HG03060 (cell line): ENCODE results near the gene NUP214.
"Not testable (repeated sequence)": the region's sequence is repeated elsewhere in the genome, so short reads cannot be mapped to it uniquely, and the experiment has no call there.

Source experiments
- ATAC-seq: cut with Tn5 transposase; IDR thresholded peaks from one replicate; pipeline ENCODE4 v1.9.1; 2021; ENCODE audit warnings: low read depth, moderate number of reproducible peaks; ENCODE audit not compliant: unreplicated experiment

NUP214 gene

DNA sequence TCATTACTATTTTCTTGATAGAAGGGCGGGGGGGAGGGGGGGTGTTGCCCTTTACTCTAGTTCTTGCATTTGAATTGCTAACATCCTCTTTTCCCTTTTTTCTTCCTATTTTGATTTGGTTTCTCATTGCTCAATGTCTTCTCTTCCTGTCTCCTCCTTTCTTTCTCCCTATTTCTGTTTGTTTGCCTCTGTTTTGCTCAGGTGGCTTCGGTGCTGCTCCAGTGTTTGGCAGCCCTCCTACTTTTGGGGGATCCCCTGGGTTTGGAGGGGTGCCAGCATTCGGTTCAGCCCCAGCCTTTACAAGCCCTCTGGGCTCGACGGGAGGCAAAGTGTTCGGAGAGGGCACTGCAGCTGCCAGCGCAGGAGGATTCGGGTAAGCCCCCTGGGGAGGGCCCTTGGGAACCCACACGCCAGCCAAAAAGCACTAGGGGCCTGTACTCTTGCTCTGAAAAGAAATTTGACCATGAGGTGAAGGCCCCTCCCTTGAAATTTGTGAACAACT is 102.6 kb downstream of the NUP214 start:
- ATAC-seq, result no peak

DNA sequence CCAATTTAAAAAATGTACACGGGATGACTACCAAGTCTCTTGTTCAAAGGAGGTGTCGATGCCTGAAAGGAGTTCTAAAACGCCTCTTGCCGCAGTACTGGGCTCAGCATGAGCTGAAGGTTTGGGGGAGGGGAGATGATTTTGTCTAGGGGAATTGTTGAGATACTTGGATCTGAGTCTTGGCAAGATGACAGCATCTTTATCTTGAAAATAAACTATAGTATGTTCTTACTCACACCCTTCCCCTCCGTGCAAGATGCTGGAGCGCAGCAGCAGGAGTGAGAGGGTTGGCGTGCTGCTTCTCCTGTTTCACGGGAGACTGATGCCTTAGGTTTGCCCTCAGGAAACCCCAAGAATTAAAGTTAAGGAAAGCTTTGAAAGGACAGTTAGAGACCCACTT is 103.6 kb downstream of the NUP214 start:
- ATAC-seq, result no peak

DNA sequence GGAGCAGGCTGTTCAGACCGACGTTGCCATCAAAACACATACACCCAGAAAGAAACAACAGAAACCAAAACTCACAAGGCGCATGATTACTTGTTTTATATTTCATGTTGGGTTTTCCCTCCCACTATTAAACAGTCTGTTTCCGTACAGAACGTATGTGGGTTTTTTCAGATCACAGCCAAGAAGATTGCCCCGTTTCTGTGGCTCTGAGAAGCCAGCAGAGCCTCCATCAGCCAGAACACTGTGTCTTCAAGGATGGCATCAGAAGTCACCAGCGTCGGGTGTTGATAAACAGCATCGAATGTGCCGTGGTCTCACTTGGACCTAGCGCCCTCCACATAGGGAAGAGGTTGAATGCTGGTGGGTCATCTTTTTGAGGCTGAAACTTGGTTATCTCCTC is 108.2 kb downstream of the NUP214 start:
- no peak for ATAC-seq

DNA sequence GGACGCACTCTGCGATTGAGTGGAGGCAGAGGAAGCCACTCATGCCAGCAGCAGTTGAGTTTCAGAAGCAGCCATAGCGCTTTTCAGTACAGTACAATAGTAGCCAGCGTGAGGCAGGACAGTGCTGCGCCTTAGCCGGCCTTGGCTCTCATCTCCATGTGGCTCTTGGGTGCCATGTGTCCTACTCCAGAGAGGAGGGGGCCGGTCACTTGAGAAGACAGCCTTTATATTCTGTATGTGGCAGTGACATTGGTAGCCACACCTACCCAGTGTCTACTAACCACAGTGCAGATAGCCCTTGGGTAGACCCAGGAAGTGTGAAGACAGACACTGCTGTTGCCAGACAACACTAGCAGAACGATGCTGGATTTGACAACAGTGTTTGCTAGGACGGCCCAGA is 108.6 kb downstream of the NUP214 start:
- ATAC-seq, result no peak

DNA sequence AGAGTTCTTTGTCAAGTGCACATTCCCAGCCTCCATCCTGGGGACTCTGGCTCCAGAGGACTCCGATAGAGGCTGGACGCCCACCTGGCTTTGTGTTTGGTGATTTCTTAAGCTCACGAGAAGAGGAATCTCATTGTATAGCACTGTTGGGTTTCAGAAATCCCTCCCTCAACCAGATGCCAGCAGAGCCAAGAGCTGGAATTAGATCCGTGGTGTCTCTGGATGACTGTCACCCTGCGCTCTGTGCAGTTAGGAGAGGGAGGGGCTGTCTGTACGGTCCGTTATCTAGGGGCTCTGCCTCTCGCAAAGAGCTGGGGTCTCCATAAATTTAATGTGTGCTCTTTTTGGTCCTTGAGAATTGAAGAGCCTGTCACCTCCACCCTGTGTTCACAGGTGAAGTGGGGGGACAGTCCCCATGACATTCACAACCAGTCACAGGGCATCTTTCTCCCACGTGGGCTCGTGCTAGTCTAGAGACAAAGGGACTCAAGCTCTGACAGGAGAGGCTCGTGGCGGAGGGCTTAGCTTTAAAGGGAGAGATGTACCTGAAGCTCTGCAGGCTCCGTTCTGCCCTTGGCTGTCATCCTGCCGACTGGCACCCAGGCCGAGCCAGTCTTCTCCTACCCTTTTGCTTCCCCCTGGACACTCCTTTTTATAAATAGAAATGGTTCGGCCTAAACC is 109.6 kb downstream of the NUP214 start:
- ATAC-seq, result no peak

DNA sequence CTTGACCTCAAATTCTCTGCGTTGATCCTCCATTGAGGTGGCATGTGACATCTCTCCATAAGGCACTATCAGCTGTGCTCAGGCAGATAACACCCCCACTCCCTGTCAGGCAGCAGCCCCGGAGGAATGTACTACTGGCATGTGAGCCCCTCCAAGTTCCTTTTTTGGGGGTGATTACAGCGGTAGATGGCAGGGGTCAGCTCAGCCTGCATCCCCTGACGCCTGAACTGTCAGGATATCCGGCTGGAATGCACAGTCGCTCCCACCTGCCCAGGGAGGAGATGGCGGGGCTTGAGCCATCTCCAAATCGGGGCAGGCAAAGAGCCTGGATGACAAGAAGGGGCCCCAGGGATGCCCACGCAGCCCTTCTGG is 110.1 kb downstream of the NUP214 start:
- ATAC-seq, result no peak

DNA sequence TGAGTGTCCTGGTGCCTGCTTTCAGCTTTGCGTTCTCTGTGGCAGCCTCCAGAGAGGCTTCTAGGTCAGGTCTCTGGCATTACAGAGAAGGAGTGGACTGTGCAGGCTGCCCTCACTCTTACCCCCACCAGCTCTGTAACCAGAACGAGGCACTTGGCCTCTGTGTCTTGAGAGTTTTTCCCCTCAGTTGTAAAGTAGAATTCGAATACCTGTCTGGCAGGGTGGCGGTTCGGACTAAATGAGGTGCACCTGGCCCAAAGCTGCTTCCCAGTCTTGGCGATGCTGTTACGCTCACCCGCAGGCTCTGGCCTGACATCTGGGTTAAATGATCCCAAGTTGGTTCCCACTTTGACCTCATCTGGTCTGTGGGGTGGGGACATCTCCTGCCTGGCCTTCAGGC is 110.8 kb downstream of the NUP214 start:
- no peak for ATAC-seq

DNA sequence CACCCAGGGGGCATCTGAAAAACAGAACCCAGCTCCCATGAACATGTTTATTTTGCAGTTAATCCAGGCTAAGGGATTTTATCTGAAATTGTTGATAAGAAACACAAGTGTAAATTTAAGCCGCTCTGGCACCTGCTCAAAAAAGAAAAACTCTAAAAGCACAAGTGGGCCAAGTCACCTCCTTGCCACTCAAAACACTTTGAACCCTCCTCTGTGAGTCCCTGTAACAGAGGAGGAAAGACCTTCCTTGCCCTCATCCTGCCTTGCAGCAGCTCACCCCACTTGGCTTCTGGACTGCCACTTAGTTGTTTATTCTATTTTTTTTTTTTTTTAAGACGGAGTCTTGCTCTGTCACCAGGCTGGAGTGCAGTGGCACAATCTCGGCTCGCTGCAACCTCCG is 111.4 kb downstream of the NUP214 start:
- ATAC-seq, result no peak

DNA sequence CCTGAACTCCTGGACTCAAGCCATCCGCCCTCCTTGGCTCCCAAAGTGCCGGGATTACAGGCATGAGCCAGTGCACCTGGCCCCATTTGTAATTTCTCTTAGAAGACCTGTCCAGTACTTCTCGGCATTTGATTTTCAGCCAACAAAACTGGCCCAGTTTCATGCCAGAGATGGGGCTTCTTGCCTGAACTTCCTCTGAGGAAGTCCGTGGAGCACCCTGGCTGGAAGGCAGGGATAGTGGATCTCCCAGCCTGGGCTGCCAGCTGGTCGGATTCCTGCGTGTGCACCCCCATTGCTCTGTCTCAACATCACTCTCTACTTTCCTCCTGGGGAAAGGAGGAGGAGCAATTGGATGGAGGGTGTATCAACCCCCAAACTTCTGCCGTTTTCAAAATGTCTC is 111.9 kb downstream of the NUP214 start:
- no peak for ATAC-seq

DNA sequence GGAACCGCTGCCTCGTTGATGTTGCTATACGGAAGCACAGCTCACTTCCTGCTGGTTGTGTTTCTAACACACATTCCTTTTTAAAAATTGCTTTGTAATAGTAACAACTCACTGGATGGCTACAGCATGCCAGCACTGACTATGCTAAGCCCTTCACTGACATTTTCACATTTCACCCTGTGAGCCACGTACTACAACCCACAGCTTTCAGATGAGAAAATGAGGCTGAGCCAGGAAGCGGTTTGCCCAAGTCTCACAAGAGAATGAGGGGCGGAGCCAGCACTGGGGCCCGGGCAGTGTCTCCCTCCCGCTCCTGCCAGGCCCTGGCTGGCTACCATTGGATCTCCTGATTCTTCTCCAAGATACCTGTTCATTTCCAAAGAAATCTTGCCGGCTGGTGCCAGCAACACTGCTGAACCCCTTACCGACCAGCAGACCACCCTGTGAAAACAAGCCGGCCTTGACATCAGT is 112.6 kb downstream of the NUP214 start:
- ATAC-seq, result peak; percentile 50

DNA sequence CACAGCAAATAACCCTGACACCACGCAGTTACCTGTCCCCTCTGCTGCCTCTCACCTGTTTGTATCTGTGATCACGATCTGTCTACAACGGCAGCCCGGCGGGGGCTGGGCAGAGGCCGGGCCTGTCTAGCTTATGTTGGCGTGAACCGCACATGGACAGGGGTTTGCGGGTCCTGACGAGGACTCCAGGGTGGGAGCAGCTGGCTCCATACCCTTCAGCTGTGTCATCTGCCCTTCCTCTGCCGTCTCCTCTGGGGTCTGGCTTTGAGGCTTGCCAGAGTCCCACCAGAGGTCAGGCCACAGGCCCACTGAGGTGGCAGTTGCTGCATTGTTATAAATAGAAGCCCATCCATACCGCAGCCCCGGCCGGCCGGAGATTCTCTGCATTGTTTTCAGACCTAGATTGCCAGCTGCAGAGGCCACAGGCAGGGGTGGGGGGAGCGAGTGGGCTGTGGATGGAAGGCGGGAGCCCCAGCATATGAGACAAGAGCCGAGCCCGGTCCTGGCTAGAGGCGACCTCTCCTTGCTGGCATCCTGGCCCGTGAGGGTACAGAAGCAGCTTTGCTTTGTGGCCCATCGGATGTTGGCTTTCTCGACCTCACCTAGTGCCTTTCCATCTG is 113.1 kb downstream of the NUP214 start:
- peak; percentile 14 for ATAC-seq

DNA sequence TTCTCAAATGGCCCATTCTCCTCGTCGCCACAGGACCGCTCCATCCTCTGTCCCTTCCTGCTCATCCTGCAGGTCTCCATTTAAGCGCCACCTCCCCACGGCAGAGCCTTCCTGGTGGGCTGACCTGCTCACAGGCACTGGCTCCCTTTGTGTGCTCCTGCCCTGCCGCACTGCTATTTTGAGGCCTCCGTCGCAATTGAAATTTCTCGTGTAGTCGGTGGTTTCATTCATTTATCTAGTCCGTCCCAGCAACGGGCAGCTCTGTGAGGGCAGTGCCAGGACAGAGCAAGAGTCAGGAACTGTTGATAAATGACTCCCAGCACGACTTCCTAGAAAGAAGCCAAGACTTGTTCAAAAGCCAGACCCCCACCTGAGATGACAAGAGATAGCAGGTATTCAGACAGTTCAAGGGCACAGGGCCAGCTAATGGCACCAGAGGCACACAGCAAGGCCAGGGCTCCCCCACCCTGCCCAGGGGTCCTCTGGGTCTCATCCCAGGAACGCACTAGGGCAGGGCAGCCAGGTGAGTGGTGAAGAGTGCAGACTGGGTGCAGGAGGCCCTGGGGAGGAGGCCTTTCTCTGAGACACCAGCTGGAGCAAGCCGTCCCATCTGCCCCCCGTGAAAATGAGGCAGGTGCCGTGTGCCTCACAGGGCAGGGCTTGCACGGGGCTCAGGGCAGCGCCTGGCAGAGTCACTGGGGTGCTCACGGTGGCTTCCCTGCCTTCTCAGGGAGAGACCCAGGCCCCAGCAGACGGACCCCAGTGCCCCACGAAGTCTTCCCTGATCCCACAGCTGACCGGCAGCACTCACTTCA is 114.0 kb downstream of the NUP214 start:
- ATAC-seq, result no peak

DNA sequence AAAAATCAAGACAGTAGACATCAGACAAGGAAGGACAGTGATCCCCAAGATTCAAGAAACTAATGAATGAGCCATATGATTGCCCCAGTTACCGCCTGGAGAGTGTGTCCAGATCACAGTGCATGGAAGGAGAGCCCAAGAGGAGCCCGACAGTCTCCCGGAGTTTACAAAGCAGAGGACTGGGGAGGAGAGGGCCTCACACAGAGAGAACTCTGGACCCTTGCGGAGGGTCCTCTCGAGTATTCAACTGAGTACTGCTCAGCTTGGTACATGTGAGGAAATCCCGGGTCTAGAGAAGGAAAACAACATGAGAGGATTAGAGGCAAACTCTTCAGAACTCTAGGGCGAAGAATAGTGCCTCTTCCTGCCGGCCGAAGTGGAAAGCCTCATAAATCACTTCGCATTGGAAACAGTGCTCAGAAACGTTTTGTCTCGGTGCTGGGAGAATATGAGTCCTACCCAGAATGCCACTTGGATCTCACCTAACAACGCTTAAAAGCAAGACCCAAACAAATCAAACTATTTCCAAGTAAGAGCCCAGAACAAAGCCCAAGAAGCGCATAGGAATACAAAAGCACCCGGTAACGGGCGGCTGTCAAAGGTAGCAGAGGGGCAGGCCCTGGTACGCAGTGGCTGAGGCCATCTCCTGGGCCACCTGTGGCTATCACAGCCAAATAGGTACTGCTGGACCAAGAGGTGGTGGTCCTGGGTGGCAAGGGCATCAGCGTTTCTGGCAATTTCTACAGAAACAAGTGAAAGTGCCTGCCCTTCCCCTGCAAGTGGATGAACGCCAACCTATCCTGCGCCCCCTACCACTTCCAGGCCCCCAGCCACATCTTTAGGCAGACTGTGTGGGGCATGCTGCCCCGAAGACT is 114.9 kb downstream of the NUP214 start:
- no peak for ATAC-seq

DNA sequence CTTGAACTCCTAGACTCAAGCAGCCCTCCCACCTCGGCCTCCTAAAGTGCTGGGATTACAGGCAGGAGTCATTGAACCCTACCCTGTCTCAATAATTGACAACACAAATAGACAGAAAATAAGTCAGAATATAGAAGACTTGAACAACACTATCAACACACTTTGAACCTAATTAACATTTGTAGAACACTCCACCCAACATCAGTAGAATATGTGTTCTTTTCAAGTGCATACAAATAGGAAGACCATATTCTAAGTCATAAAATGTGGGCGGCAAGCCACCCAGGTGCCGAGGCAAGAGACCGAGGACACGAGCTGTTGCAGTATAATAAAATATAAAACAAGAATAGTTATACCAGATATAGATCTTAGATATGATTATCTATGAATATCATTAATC is 118.9 kb downstream of the NUP214 start:
- ATAC-seq, result not testable (repeated sequence)

DNA sequence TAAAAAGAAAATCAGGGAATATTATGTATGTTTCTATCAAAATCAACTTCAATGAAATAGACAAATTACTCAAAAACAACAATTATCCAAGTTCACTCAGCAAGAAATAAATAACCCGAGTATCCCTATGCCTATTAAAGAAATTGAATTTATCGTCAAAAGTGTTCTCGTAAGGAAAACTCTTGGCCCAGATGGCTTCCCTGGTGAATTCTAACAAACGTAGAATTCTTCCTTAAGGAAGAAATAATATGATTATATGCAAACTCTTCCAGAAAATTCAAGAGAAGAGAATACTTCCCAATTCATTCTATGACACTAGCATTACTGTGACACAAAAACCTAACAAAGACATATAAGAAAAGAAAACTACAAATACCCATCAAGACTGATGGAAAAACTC is 121.2 kb downstream of the NUP214 start:
- ATAC-seq, result no peak

DNA sequence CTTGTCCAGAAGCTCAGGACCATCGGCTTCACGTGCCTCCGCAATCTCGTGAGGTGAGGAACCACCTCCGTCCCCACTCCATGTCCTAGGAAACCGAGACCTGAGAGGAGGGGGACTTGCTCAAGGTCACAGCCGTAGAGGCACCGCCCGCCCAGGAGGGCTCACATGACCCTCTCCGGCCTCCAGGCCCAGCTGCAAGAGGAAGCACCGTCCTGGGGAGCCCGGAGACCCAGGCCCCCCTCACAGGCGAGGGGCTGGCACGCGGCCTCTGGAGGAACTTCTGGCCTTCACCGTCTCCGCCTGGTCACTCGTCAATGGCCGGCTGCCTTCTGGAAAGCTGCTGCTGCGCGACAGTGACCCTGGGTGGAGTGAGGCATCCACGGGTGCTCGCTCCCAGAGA is 126.7 kb downstream of the NUP214 start:
- ATAC-seq, result peak; percentile 14

DNA sequence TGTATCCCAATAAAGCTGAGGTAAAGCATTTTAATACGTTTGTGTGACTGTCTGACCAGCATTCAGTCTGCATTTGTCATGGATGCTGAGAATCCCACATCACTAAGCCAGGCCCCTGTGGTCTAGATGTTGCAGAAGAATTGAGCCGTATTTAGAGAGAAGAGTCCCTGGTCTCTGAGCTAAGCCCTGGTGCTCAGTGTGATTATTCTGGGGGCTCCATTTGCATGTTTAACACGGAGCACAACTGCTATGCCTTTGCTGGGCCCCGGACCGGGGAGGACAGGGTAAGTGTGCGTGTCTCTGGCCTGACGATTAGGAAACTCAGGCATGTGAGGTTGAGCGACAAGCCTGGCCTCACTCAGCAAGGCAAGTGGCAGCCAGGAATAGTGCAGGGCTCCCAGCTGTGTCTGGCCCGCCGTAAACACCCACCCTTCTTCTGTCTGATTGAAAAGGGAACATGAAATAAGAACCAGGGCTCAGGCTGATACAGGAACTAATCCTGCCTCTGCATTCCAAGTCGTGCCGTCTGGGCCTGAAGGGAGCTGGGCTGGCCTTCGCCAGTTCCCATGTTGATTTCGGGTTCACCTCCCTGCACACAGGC is 128.6 kb downstream of the NUP214 start:
- ATAC-seq, result no peak

DNA sequence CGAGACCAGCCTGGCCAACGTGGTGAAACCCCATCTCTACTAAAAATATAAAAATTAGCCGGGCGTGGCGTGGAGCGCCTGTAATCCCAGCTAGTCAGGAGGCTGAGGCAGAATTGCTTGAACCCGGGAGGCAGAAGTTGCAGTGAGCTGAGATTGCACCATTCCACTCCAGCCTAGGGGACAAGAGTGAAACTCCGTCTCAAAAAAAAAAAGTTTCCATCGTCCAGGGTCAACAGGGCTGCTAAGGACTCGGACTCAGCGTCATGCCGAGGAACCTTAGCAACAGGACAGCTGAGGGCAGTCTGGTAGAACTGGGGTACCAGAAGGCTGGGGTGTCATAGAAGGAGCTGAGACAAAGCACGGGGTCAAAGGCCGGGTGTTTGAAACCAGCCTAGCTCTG is 129.2 kb downstream of the NUP214 start:
- no peak for ATAC-seq

DNA sequence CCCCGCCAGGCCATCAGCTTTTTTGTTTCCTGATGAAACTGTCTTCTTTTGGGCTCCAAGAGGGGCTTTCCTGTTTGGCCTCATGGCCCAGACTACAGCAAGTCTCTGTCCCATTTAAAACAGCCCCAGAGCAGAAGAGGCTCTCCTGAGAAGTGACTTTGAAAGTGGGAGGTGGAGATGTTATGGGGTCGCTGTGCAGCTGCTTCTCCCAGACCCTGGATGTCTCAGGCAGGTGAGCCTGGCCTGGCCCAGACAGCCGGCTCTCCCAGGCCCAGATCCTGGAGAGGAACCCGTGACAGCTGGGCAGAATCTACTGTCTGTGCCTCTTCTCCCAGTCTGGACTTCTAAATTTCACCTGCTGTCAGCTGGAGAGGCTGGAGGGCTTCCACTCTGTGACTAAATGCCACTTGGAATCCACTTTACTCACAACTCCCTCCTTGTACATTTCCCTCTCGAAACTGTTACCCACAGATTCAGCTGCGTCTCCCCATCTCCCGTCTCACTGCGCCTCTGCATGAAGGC is 130.4 kb downstream of the NUP214 start:
- ATAC-seq, result no peak
